NT2/D1 (cell line): Measurements from ENCODE around the gene TEX36.

Experiments
- YY1 ChIP-seq: IDR thresholded peaks from 2 replicates; pipeline ENCODE4 v1.6.1; 2011; ENCODE audit not compliant: insufficient read length, insufficient read depth
- ZNF274 ChIP-seq: IDR thresholded peaks from 2 replicates; pipeline ENCODE4 v1.6.1; 2011; ENCODE audit warnings: mild to moderate bottlenecking, low read depth, low read length

DNA sequence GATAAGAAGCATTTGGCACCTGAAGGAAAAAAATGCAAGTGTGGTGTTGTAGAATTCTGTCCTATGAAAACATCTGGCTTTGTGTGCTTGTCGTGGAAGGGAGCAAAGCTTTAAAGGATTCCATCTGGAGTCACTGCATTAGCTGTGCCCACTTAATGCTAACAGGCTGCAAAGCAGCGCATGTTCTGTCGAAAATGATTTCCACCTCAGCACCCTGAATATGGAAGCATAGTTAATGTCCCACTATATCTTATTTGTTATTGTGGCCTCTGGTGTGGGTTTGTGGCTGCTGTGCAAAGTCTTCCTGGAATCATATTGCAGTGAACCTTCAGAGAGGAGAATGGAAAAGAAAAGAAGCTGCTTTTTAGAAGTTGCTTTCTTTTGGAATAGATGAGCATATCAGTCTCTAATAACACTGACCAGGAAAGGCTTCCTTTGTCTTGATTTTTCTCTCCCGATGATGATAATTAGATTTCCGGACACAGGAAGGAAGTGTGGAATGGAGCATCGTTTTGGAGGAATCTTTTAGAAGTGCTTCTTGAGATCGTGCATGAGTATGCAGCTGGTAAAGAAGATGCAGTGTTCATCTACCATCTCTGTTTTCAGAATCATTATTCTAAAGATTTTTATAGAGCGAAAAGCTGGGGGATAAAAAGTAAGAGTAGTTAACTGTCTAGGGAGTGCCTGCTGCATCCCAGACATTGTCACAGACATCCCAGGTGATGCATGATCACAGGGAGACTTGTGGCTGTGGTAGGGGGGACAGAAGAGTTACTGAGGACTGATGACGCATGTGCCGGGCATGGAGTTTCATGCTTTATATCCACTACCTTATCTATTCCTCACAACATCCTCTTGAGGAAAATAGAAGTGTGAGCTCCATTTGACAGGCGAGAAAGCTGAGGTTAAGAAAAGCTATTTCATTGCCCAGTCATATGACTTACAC, 54.6 kb downstream of the TEX36 start:
- no peak for TF ChIP-seq ZNF274
- no peak for TF ChIP-seq YY1
